Hepatocyte (in vitro differentiated cells): ENCODE data around the gene UGGT1. TPM values are rescaled to one million over a fixed set of nuclear protein-coding genes. Genes with fewer than 3 reads are reported as not detected.
A peak's percentile ranks its signal among the peaks of the same experiment; 100 is the strongest.

Source experiments
- DNase-seq: peaks from one replicate; pipeline ENCODE4 v3.0.0-alpha.2; 2016; ENCODE audit warnings: low spot score
- H2AFZ ChIP-seq: fragments of 200-600 bp; sonication (generic); 2 replicates; pipeline ENCODE4 v1.6.0; 2016; ENCODE audit warnings: antibody characterized with exemption, mild to moderate bottlenecking
- H3K27ac ChIP-seq: fragments of 200-600 bp; sonication (generic); 2 replicates; pipeline ENCODE4 v1.5.1; 2016; ENCODE audit warnings: mild to moderate bottlenecking
- H3K27me3 ChIP-seq: fragments of 200-600 bp; sonication (generic); 2 replicates; pipeline ENCODE4 v1.6.1; 2016
- H3K36me3 ChIP-seq: fragments of 200-600 bp; sonication (generic); replicated peaks from 2 replicates; pipeline ENCODE4 v1.5.1; 2016; ENCODE audit warnings: low read depth; ENCODE audit not compliant: insufficient read depth
- H3K4me1 ChIP-seq: fragments of 200-600 bp; sonication (generic); 2 replicates; pipeline ENCODE4 v1.5.1; 2016; ENCODE audit warnings: mild to moderate bottlenecking, moderate library complexity; ENCODE audit not compliant: insufficient read depth
- H3K4me2 ChIP-seq: fragments of 200-600 bp; sonication (generic); 2 replicates; pipeline ENCODE4 v1.6.0; 2016
- H3K4me3 ChIP-seq: fragments of 200-600 bp; sonication (generic); 2 replicates; pipeline ENCODE4 v1.5.1; 2016; ENCODE audit warnings: mild to moderate bottlenecking
- H3K79me2 ChIP-seq: fragments of 200-600 bp; sonication (generic); 2 replicates; pipeline ENCODE4 v1.6.0; 2017; ENCODE audit warnings: mild to moderate bottlenecking
- H3K9me2 ChIP-seq: fragments of 200-600 bp; sonication (generic); replicated peaks from 2 replicates; pipeline ENCODE4 v1.6.0; 2017; ENCODE audit warnings: mild to moderate bottlenecking; ENCODE audit not compliant: insufficient read depth
- H3K9me3 ChIP-seq: fragments of 200-600 bp; sonication (generic); 2 replicates; pipeline ENCODE4 v1.5.1; 2016; ENCODE audit warnings: low read depth, mild to moderate bottlenecking
- H4K20me1 ChIP-seq: fragments of 200-600 bp; sonication (generic); 2 replicates; pipeline ENCODE4 v1.6.0; 2016; ENCODE audit warnings: mild to moderate bottlenecking; ENCODE audit not compliant: insufficient read depth, poor library complexity, severe bottlenecking
- CTCF ChIP-seq: fragments of 200-600 bp; sonication (generic); IDR thresholded peaks from 2 replicates; pipeline ENCODE4 v1.5.1; 2016; ENCODE audit warnings: antibody characterized with exemption, mild to moderate bottlenecking; ENCODE audit not compliant: poor library complexity
- EZH2 ChIP-seq: fragments of 200-600 bp; sonication (generic); IDR thresholded peaks from 2 replicates; pipeline ENCODE4 v1.6.1; 2016; ENCODE audit warnings: antibody characterized with exemption, mild to moderate bottlenecking, borderline replicate concordance
- EZH2phosphoT487 ChIP-seq: fragments of 200-600 bp; sonication (generic); IDR thresholded peaks from one replicate; pipeline ENCODE4 v1.6.1; 2018; ENCODE audit warnings: antibody characterized with exemption, mild to moderate bottlenecking, low read depth, moderate library complexity; ENCODE audit not compliant: unreplicated experiment, severe bottlenecking
- WGBS: methylation state at CpG from one replicate; pipeline ENCODE4 v1.1.6; 2016; ENCODE audit warnings: low lambda C conversion rate; ENCODE audit errors: missing lambda C conversion rate; 5-methylcytosine and 5-hydroxymethylcytosine counted together
- polyA plus RNA-seq: library from polyadenylated mRNA; unstranded; fragments of >200 nt; fragmentation: Nextera tagmentation; extraction: Ambion mirVana; gene quantifications from 2 replicates; pipeline ENCODE4 v1.2.1, GENCODE V29; 2016
- total RNA-seq: library from RNA; depleted of rRNA; stranded (reverse); fragments of >200 nt; gene quantifications from 2 replicates; pipeline ENCODE4 v1.2.3, GENCODE V29; 2014

UGGT1 gene
- total and polyA plus RNA-seq, 2 experiments from 2014 or later = 6.8 to 49.7 TPM

- H3K4me2 ChIP-seq = peak overlapping the region; percentile 98
- H3K4me3 ChIP-seq = peak overlapping the region; percentile 100
- peak; percentile 81 for TF ChIP-seq CTCF
- no peak for TF ChIP-seq EZH2
- H4K20me1 ChIP-seq = no peaks in the 10 kb centered on the region
- peak overlapping the region; percentile 91 for H2AFZ ChIP-seq
- no peaks in the 10 kb centered on the region for H3K36me3 ChIP-seq
- H3K9me3 ChIP-seq = no peaks in the 10 kb centered on the region
- DNase-seq = peak; percentile 93
- no peaks in the 10 kb centered on the region for H3K79me2 ChIP-seq
- H3K27me3 ChIP-seq = no peaks in the 10 kb centered on the region
- under 1% methylated on average over 82 of the region's 84 CpGs for WGBS
- H3K27ac ChIP-seq = peak overlapping the region; percentile 83
- no peaks in the 10 kb centered on the region for H3K4me1 ChIP-seq
- H3K9me2 ChIP-seq = no peaks in the 10 kb centered on the region
These were observed 142.2 kb downstream of the UGGT1 start for GRCh38 chr2:128232965-128233789.

- Histone ChIP-seq H3K4me3 (no peak overlapping the region), H3K4me2 (peak overlapping the region; percentile 98), H3K27me3 (no peaks in the 10 kb centered on the region), H3K27ac (no peak overlapping the region), H2AFZ (no peak overlapping the region), H3K9me2 (no peaks in the 10 kb centered on the region), H3K9me3 (no peaks in the 10 kb centered on the region), H4K20me1 (no peaks in the 10 kb centered on the region), H3K79me2 (no peaks in the 10 kb centered on the region), H3K36me3 (no peaks in the 10 kb centered on the region), H3K4me1 (no peaks in the 10 kb centered on the region)
- 47% methylated on average over 11 of the region's 11 CpGs for WGBS
- TF ChIP-seq EZH2phosphoT487 = no peak
- no peak for TF ChIP-seq EZH2
- no peak for TF ChIP-seq CTCF
- DNase-seq = no peak
These were observed 142.9 kb downstream of the UGGT1 start for GRCh38 chr2:128233790-128234395.

GRCh38 chr2:128234613-128235012 is 143.6 kb downstream of the UGGT1 start:
- H3K79me2 ChIP-seq = no peaks in the 10 kb centered on the region
- H2AFZ ChIP-seq = no peak overlapping the region
- H3K4me2 ChIP-seq = no peak overlapping the region
- DNase-seq = no peak
- no peak overlapping the region for H3K4me3 ChIP-seq
- H3K9me3 ChIP-seq = no peaks in the 10 kb centered on the region
- H3K4me1 ChIP-seq = no peaks in the 10 kb centered on the region
- H3K9me2 ChIP-seq = no peaks in the 10 kb centered on the region
- no peaks in the 10 kb centered on the region for H4K20me1 ChIP-seq
- TF ChIP-seq EZH2phosphoT487 (no peak), EZH2 (no peak), CTCF (no peak)
- H3K27ac ChIP-seq = no peak overlapping the region
- no peaks in the 10 kb centered on the region for H3K36me3 ChIP-seq
- H3K27me3 ChIP-seq = no peaks in the 10 kb centered on the region
- WGBS = 65% methylated on average over 5 of the region's 5 CpGs
